Gastrocnemius medialis (tissue), 4 donors: Measurements from ENCODE around the gene MARCKS. TPM values are rescaled to one million over a fixed set of nuclear protein-coding genes. Genes with fewer than 3 reads are reported as not detected.
A peak's percentile ranks its signal among the peaks of the same experiment; 100 is the strongest.

ENCODE experiments used
- ATAC-seq, 2 donors: fragments of 150-250 bp; one replicate each; pipeline ENCODE4 v1.9.1; 2016
- DNase-seq, 2 donors: peaks; one replicate each; pipeline ENCODE4 v3.0.0-alpha.2; 2019
- H3K27ac ChIP-seq, 4 donors: fragments of 200-600 bp; sonication (generic); 1 replicate in 1 of 4; 2 replicates in 3 of 4; pipeline ENCODE4 v1.5.1; 2016 to 2018; ENCODE audit warnings: mild to moderate bottlenecking in 2 of 4, moderate library complexity in 1 of 4
- H3K27me3 ChIP-seq, 3 donors: fragments of 200-600 bp; sonication (generic) in 2 of 3; 1 replicate in 1 of 3; 2 replicates in 2 of 3; pipeline versions ENCODE4 v1.5.1 to v1.6.0; 2016 to 2019; ENCODE audit warnings: mild to moderate bottlenecking in 1 of 3, moderate library complexity in 1 of 3
- H3K36me3 ChIP-seq, 2 donors: fragments of 200-600 bp; sonication (generic) in 1 of 2; one replicate each; pipeline ENCODE4 v1.5.1; 2017 to 2018
- H3K4me1 ChIP-seq, 2 donors: fragments of 200-600 bp; sonication (generic) in 1 of 2; one replicate each; pipeline ENCODE4 v1.5.1; 2016 to 2017; ENCODE audit warnings: mild to moderate bottlenecking in 2 of 2
- H3K4me3 ChIP-seq, 4 donors: fragments of 200-600 bp; sonication (generic) in 3 of 4; 1 replicate in 1 of 4; 2 replicates in 3 of 4; pipeline ENCODE4 v1.5.1; 2016 to 2019; ENCODE audit warnings: mild to moderate bottlenecking in 2 of 4
- H3K9me3 ChIP-seq, 3 donors: fragments of 200-600 bp; sonication (generic) in 2 of 3; 1 replicate in 1 of 3; 2 replicates in 2 of 3; pipeline ENCODE4 v1.5.1; 2016 to 2019
- POLR2A ChIP-seq, 2 donors: fragments of 450-650 bp; IDR thresholded peaks; one replicate each; pipeline ENCODE4 v1.6.1; 2017; ENCODE audit warnings: antibody characterized with exemption in 2 of 2, mild to moderate bottlenecking in 2 of 2, moderate library complexity in 2 of 2
- in situ Hi-C, 4 donors: fragments of 200-750 bp; cut with MboI; loops; one replicate each; pipeline versions ENCODE4 v1.15.0 to v1.8.0; 2017; ENCODE audit warnings: low sequenced_read_pairs in 4 of 4
- intact Hi-C: fragments of 100-400 bp; cut with DNase I; formaldehyde crosslinking; loops from one replicate; pipeline ENCODE4 v1.15.1; 2023; ENCODE audit warnings: low total_unique reads
- total RNA-seq, 4 donors: library from RNA; depleted of rRNA; stranded (reverse); fragments of >200 nt; gene quantifications; one replicate each; pipeline versions ENCODE4 v1.1.0 to v1.2.3, GENCODE V29; 2016
- TF ChIP-seq, protein P1 (sequence below), 5 experiments: fragments of 450-650 bp in 3 of 5; fragments of 200-600 bp in 2 of 5; sonication (generic) in 2 of 5; IDR thresholded peaks in 4 of 5; conservative IDR thresholded peaks in 1 of 5; 1 replicate in 4 of 5; 2 replicates in 1 of 5; pipeline ENCODE4 v1.5.1; 2016 to 2019; ENCODE audit warnings: antibody characterized with exemption in 5 of 5, mild to moderate bottlenecking in 3 of 5, moderate library complexity in 3 of 5

MARCKS gene
- total RNA-seq, 4 donors from 2014 or later, result 4.3 to 7.1 (median 5.4) TPM

DNA sequence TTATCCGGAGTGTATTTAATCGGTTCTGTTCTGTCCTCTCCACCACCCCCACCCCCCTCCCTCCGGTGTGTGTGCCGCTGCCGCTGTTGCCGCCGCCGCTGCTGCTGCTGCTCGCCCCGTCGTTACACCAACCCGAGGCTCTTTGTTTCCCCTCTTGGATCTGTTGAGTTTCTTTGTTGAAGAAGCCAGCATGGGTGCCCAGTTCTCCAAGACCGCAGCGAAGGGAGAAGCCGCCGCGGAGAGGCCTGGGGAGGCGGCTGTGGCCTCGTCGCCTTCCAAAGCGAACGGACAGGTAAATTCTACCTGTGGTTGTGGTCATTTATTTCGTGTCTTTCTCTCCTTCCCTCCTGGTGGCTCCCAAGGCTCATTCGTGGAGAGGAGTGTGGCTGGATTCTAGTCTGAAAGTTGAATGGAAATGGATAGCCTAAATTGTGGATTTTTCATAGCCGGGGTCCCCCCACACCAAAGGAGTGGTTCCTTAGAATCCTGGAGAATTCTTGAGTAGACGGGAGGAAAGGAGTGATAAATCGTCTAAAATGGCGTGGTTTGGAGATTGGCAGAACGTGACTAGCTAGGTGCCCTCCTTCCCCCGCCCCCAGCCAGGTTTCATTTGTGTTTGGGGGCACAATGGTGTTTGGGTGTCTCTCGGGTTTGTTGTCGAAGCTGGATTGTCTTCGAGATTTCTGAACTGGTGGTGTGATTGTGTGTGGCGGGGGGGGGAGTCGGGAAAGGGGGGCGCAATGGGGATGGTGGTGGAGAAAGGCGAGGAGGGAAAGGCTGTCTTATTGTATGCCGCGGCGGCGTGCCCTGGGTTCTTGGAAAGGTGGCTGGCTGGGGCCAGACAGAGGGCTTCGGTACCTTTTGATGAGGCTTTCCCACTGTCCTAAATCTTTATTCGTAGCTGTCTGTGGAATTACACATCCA is 673 bp downstream of the MARCKS start:
- intact Hi-C loops, result loop anchor here (1.0 to 10.0 kb wide), 5 partner anchors 29 to 443 kb away; no protein-coding TSS in a partner anchor
- H3K4me1 ChIP-seq, result peaks cover 0 to 7% of the 10 kb centered on the region in 2 donors
- H3K27me3 ChIP-seq, result no peaks in the 10 kb centered on the region
- peak overlapping the region; percentile 70 to 94 (median 75) for H3K4me3 ChIP-seq
- H3K9me3 ChIP-seq, result no peaks in the 10 kb centered on the region
- ATAC-seq (no peak), DNase-seq (no peak)
- peak overlapping the region; percentile 83 to 93 (median 90) for H3K27ac ChIP-seq
- in situ Hi-C loops, result loop anchor here in 2 of 4 donors (5.0 to 25.0 kb wide), 2 partner anchors 546 to 551 kb away; no protein-coding TSS in a partner anchor
- H3K36me3 ChIP-seq, result no peaks in the 10 kb centered on the region
- TF ChIP-seq POLR2A (IDR thresholded peaks at IDR 0.05), result no peak
- TF ChIP-seq, protein P1, sequence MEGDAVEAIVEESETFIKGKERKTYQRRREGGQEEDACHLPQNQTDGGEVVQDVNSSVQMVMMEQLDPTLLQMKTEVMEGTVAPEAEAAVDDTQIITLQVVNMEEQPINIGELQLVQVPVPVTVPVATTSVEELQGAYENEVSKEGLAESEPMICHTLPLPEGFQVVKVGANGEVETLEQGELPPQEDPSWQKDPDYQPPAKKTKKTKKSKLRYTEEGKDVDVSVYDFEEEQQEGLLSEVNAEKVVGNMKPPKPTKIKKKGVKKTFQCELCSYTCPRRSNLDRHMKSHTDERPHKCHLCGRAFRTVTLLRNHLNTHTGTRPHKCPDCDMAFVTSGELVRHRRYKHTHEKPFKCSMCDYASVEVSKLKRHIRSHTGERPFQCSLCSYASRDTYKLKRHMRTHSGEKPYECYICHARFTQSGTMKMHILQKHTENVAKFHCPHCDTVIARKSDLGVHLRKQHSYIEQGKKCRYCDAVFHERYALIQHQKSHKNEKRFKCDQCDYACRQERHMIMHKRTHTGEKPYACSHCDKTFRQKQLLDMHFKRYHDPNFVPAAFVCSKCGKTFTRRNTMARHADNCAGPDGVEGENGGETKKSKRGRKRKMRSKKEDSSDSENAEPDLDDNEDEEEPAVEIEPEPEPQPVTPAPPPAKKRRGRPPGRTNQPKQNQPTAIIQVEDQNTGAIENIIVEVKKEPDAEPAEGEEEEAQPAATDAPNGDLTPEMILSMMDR (IDR thresholded peaks at IDR 0.05 in 4 of 5, conservative IDR thresholded peaks at IDR 0.05 in 1 of 5), result no peak

DNA sequence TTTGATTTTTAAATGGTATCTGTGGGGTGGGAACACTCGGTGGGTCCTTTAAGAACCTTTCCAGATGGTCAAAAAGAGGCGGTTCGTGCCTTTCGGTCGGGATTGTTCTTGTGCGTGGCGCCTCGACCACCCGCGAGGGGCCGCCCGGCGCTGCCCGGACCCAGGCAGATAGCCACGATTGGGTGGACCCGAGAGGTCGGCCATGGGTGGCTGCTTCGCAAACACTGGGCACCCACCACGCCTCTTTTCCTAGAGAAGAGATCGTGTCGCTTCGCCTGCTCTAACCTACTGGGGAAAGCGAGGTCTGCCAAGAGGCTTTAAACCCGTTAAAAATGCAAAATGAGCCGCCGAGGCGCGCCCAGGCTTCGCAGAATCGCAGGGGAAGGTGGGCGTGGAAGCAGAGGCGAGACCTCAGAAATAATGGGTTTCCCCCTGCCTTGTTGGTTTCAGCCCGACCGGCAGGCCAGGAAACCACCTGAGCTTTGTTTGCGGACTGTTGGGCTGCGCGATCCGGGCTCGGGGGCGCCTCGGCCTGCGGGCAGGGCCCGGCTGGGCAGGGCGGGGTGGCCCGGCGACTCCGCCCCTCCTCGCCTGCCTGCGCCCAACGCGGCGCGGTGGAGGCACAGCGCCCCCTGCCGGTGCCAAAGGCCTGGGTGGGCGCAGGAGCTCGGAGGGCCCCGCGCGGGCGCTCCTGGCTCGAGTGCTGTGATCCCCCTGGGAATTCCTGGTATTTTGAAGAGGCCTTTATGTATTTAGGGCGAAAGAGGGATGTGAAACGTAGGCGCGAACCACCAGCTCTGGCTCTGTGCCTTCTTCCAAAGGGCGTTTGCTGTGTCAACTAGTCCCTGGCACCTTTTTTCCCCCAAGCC is 1.6 kb downstream of the MARCKS start:
- intact Hi-C loops (loop anchor here (1.0 to 10.0 kb wide), 7 partner anchors 29 to 1078 kb away; no protein-coding TSS in a partner anchor), in situ Hi-C loops (loop anchor here in 2 of 4 donors (5.0 to 25.0 kb wide), 2 partner anchors 546 to 551 kb away; no protein-coding TSS in a partner anchor)
- ATAC-seq, result peak; percentile 57 to 75
- Histone ChIP-seq H3K36me3 (no peaks in the 10 kb centered on the region), H3K9me3 (no peaks in the 10 kb centered on the region), H3K27me3 (no peaks in the 10 kb centered on the region), H3K4me1 (peaks cover 0 to 10% of the 10 kb centered on the region in 2 donors), H3K4me3 (peak overlapping the region; percentile 70 to 94 (median 75)), H3K27ac (peak overlapping the region; percentile 83 to 93 (median 90))
- TF ChIP-seq, protein P1 (IDR thresholded peaks at IDR 0.05 in 4 of 5, conservative IDR thresholded peaks at IDR 0.05 in 1 of 5), result peak; percentile 87 to 100 (median 99)
- TF ChIP-seq POLR2A (IDR thresholded peaks at IDR 0.05), result peak; percentile 51 to 78
- DNase-seq, result peak; percentile 73 to 75

DNA sequence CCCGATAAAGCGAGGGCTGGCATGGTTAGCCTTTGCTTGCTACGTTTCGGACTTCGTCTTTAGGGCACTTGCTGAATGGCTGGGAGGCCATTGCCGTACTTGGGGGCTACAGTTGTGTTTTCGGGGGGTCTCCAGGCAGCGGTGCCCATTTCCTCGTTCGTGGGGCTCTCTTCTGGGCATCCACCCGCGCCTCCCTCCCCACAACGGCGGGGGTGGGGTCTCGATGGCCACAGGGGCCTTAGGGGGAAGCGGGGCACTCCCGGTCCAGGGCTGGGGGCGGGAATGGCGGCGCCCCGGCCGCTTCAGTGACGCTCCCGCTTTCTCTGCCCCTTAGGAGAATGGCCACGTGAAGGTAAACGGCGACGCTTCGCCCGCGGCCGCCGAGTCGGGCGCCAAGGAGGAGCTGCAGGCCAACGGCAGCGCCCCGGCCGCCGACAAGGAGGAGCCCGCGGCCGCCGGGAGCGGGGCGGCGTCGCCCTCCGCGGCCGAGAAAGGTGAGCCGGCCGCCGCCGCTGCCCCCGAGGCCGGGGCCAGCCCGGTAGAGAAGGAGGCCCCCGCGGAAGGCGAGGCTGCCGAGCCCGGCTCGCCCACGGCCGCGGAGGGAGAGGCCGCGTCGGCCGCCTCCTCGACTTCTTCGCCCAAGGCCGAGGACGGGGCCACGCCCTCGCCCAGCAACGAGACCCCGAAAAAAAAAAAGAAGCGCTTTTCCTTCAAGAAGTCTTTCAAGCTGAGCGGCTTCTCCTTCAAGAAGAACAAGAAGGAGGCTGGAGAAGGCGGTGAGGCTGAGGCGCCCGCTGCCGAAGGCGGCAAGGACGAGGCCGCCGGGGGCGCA is 2.4 kb downstream of the MARCKS start:
- TF ChIP-seq, protein P1 (IDR thresholded peaks at IDR 0.05 in 4 of 5, conservative IDR thresholded peaks at IDR 0.05 in 1 of 5), result peak in 1 of 5 experiments; percentile 9
- no peak for TF ChIP-seq POLR2A (IDR thresholded peaks at IDR 0.05)
- Histone ChIP-seq H3K36me3 (no peaks in the 10 kb centered on the region), H3K9me3 (no peaks in the 10 kb centered on the region), H3K27ac (peak overlapping the region; percentile 83 to 93 (median 90)), H3K27me3 (no peaks in the 10 kb centered on the region), H3K4me3 (peak overlapping the region; percentile 70 to 94 (median 75)), H3K4me1 (peaks cover 0 to 10% of the 10 kb centered on the region in 2 donors)
- in situ Hi-C loops, result loop anchor here in 3 of 4 donors (5.0 to 25.0 kb wide), 3 partner anchors 547 to 555 kb away; no protein-coding TSS in a partner anchor
- ATAC-seq, result peak; percentile 38 to 51
- DNase-seq, result peak in 1 of 2 donors; percentile 39
- intact Hi-C loops, result loop anchor here (1.0 to 10.0 kb wide), 5 partner anchors 265 to 1079 kb away; no protein-coding TSS in a partner anchor
